IgD-negative memory B cell (primary cell): ENCODE measurements around the gene RPL3. TPM values are rescaled to one million over a fixed set of nuclear protein-coding genes. Genes with fewer than 3 reads are reported as not detected.

Experiments used
- H3K27ac Mint-ChIP-seq, 3 donors: one replicate each; pipeline ENCODE4 v1.8.0; 2020 to 2022; ENCODE audit warnings: mild to moderate bottlenecking in 3 of 3, mixed read lengths in 3 of 3, moderate library complexity in 1 of 3
- H3K27me3 Mint-ChIP-seq: one replicate; pipeline ENCODE4 v1.8.0; 2021; ENCODE audit warnings: mixed read lengths
- H3K36me3 Mint-ChIP-seq: one replicate; pipeline ENCODE4 v1.8.0; 2020; ENCODE audit warnings: mild to moderate bottlenecking, mixed read lengths
- H3K4me1 Mint-ChIP-seq, 3 donors: one replicate each; pipeline ENCODE4 v1.8.0; 2020 to 2022; ENCODE audit warnings: mixed read lengths in 3 of 3, mild to moderate bottlenecking in 1 of 3
- H3K4me3 Mint-ChIP-seq, 4 donors: one replicate each; pipeline ENCODE4 v1.8.0; 2020 to 2022; ENCODE audit warnings: mild to moderate bottlenecking in 4 of 4, mixed read lengths in 4 of 4, moderate library complexity in 3 of 4
- H3K9me3 Mint-ChIP-seq, 3 donors: one replicate each; pipeline ENCODE4 v1.8.0; 2020 to 2021; ENCODE audit warnings: mixed read lengths in 3 of 3, mild to moderate bottlenecking in 1 of 3
- polyA plus RNA-seq: library from polyadenylated mRNA; unstranded; fragments of 300-500 nt; fragmentation: Illumina TruSeq; gene quantifications from one replicate; pipeline ENCODE4 v1.2.3, GENCODE V29; 2021

The RPL3 gene
- polyA plus RNA-seq, 1 donor from 2014 or later: 4,030 TPM

DNA sequence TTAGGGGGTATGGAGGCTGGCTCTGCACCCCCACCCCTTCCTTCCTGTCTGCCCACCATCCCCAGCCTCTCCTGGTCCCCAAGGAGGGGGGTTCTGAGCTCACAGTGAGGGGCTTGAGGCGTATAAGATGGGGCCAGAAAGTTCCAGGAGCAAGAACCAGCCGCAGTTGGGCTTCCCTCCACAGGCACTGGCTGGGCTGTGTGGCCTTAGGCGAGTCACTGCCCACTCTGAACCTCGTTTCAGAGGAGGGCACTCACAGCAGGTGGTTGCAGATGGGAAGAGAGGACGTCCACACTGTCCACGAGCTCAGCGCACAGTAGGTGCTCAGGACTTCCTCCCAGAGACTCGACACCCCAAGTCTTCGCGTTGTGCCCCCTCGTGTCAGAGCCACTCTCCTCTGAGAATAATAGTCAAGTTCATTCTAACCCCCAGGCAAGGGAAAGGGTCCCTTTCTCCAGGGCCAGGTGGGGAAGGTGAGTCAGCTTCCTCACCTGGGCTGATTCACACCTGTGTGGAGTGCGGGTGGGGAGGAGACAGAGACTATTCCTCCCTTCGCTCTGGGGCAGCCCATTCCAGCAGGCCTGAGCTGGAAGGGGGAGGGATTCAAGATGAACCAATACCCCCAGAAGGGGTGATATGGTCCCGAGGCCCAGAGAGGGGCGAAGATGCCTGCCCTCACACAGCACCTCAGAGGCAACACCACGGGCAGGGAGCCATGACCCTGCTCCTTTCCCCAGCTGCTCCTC, 29.3 kb downstream of the RPL3 start:
- H3K9me3 Mint-ChIP-seq: no peaks in the 10 kb centered on the region
- no peak overlapping the region for H3K27ac Mint-ChIP-seq
- no peak overlapping the region for H3K4me3 Mint-ChIP-seq
- peaks cover 1% of the 10 kb centered on the region for H3K36me3 Mint-ChIP-seq
- peaks cover 12% of the 10 kb centered on the region in 3 donors for H3K4me1 Mint-ChIP-seq
- peaks cover 3% of the 10 kb centered on the region for H3K27me3 Mint-ChIP-seq

DNA sequence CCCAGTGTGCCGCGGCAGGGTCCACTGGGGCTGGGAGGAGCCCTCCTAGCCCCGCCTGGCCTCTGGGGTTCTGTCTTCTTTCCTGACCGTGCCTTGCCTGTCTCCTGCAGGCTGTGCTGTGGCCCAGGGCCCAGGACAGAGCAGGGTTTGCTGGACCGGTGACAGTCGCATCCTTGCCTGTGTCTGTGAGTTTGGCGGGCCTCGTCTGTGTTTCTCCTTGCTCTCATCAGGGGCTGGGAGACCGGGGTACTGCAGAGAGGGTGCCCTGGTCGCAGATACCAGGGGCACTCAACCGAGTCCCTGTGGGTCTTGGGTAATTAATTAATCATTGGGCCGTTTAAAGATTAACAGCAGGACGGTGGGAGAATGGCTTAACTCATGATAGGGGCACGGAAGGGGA, 29.9 kb downstream of the RPL3 start:
- Mint-ChIP-seq H3K4me1 (peaks cover 12% of the 10 kb centered on the region in 3 donors), H3K4me3 (no peak overlapping the region), H3K27ac (no peak overlapping the region), H3K36me3 (peaks cover 1% of the 10 kb centered on the region), H3K9me3 (no peaks in the 10 kb centered on the region), H3K27me3 (peaks cover 3% of the 10 kb centered on the region)

DNA sequence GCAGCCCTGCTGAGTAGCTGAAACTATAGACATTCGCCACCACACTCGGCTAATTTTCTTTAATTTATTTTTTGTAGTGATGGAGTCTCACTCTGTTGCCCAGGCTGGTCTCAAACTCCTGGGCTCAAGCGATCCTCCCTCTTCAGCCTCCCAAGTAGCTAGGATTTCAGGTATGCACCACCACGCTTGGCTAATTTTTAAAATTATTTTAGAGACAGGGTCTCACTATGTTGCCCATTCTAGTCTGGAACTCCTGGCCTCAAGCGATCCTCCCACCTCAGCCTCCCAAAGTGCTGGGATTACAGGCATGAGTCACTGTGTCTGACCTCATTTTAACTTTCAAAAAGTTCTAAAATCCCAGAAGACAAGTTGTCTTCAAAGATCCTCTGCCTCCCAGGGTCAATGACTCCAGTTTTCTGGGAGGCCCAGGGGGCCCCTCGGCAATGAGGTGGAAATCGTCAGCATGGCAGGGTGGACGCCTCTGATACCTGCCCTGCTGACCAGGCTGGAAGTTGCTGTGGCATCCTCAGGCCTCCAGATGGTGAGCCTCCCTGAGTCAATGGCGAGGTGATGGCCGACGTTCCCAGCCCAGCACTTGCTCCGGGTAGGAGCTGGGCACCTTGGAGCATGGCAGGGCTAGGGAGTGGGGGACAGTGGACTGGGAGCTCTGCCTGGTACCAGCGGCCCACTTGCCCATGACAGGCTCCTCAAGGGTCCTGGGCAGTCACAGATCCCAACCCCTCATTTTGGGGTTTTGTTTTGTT, 31.1 kb downstream of the RPL3 start:
- Mint-ChIP-seq H3K4me3 (no peak overlapping the region), H3K36me3 (peaks cover 1% of the 10 kb centered on the region), H3K9me3 (no peaks in the 10 kb centered on the region), H3K4me1 (peaks cover 12% of the 10 kb centered on the region in 3 donors), H3K27me3 (peaks cover 3% of the 10 kb centered on the region), H3K27ac (no peak overlapping the region)

DNA sequence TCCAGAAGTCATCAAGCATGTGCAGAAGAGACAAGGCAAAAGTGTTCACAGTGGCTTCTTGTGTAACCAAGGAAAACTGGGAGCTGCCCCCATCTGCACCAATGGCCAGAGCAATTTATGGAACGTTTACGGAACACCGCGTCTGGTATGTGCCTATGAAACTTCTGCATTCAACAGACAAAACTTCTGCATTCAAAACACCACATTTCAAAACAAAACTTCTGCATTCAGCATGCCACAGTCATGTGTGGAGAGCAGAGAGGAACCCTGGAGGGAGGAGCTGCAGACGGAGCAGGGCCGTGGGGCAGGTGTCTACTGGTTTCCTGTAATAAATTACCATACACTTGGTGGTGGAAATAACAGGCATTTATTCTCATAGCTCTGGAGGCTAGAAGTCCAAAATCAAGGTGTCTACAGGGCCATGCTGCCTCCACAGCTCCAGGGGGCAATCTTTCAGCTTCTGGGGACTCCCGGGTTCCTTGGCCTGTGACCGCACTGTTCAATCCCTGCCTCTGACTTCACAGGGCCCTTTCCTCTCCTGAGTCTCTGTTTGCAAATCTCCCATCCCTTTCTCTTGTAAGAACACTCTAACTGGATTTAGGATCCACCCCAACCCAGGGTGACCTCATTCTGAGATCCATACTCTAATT, 32.2 kb downstream of the RPL3 start:
- H3K4me3 Mint-ChIP-seq: peak overlapping the region; percentile 10 to 68 (median 32)
- peaks cover 1% of the 10 kb centered on the region for H3K36me3 Mint-ChIP-seq
- H3K4me1 Mint-ChIP-seq: peaks cover 12% of the 10 kb centered on the region in 3 donors
- H3K27ac Mint-ChIP-seq: peak overlapping the region; percentile 1 to 76 (median 63)
- H3K9me3 Mint-ChIP-seq: no peaks in the 10 kb centered on the region
- H3K27me3 Mint-ChIP-seq: peaks cover 7% of the 10 kb centered on the region

DNA sequence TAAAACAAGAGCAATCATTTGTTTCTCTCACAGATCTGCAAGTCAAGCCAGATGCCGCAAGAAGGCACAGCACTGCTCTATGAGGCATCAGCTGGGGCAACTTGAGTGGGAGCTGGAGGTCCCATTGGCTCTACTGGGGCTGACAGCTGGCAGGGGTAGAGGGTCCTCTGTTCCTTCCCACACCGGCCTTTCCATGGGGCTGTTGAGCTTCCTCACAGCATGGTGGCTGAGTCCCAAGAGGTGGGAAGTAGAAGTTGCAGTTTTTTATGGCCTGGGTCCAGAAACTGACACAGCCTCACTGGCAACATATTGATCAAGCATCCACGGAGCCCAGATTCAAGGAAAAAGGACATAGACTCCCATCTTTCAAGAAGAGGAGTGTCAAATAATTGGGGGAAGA, 34.4 kb downstream of the RPL3 start:
- Mint-ChIP-seq H3K4me3 (no peak overlapping the region), H3K9me3 (no peaks in the 10 kb centered on the region), H3K27me3 (peaks cover 9% of the 10 kb centered on the region), H3K4me1 (peaks cover 12% of the 10 kb centered on the region in 3 donors), H3K36me3 (peaks cover 1% of the 10 kb centered on the region), H3K27ac (no peak overlapping the region)

DNA sequence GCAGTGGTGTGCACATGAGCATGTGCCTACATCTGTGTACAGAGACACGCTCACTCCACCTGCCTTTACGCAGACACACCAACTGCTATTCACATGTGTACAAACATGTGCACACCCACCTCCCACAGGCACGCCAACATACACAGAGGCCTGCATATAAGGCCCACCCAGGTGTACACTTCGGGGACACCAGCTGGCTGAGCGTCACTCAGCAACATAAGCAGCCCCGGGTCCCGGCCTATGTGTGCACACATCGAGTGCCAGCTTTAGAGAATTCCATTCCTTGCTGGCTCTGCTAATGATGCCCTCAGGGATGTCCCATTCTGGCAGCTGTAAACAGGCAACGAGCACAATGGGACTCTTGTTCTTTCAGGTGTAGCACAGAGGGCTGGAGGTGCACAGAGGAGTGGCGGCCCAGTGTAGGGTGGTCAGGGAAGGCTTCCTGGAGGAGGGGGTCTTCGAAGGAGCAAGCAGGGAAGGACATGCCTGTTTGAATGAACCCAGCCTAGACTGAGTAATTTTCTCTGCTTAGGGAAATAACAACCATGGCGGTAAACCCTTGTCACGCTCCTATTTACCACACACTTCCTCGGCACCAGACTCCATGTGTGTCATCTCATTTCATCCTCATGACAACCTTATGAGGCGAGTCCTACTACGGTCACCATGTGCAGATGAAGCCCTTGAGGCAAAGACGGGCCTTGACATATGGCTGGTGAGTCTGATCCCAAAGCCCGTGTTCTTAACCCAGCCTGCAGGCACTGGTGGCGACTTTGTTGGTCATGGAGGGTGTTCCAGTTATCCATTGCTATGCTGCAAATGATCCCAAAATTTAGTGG, 35.1 kb downstream of the RPL3 start:
- Mint-ChIP-seq H3K27me3 (peaks cover 13% of the 10 kb centered on the region), H3K4me1 (peaks cover 12% of the 10 kb centered on the region in 3 donors), H3K27ac (no peak overlapping the region), H3K36me3 (peaks cover 1% of the 10 kb centered on the region), H3K4me3 (no peak overlapping the region), H3K9me3 (no peaks in the 10 kb centered on the region)

DNA sequence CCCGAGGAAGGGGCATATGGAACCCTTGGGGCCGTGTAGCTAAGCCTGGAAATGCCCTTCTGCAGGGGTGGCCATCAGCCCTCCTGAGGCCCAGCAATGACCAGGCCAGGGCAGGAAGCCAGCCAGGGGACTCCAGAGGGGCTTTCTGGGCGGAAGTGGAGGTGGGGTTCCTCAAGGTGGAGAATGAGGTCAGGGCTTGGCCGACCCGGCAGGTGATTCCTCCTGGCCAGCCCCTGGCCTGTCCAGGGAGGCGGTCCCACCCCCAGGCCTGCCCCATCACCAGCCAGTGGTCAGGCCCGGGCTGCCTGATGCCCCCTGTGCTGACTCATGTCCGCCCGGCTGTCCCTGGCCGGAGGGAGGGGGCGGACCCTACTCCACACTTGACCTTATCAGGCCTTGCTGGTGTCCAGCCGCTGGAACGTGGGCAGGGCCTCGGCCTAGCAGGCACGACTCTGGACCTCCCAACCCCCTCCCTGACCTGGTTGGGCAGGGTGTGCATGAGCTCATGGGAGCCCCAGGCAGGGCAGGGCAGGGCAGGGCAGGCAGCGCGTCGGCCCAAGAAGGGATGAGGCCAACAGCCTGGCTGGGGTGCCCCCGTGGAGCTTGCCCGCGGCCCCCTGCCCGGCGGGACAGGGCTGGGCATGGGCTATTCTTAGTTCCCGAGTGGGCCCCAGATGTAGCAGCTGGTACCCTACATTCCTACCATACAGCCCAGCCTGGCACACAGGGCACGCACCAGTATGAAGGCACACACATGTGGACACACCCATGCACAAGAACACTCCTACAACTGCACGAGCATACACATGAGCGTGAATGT, 35.9 kb downstream of the RPL3 start:
- no peaks in the 10 kb centered on the region for H3K9me3 Mint-ChIP-seq
- peaks cover 1% of the 10 kb centered on the region for H3K36me3 Mint-ChIP-seq
- H3K27ac Mint-ChIP-seq: peak overlapping the region in 1 of 3 donors; percentile 71
- peaks cover 12% of the 10 kb centered on the region in 3 donors for H3K4me1 Mint-ChIP-seq
- H3K4me3 Mint-ChIP-seq: no peak overlapping the region
- H3K27me3 Mint-ChIP-seq: peaks cover 13% of the 10 kb centered on the region

DNA sequence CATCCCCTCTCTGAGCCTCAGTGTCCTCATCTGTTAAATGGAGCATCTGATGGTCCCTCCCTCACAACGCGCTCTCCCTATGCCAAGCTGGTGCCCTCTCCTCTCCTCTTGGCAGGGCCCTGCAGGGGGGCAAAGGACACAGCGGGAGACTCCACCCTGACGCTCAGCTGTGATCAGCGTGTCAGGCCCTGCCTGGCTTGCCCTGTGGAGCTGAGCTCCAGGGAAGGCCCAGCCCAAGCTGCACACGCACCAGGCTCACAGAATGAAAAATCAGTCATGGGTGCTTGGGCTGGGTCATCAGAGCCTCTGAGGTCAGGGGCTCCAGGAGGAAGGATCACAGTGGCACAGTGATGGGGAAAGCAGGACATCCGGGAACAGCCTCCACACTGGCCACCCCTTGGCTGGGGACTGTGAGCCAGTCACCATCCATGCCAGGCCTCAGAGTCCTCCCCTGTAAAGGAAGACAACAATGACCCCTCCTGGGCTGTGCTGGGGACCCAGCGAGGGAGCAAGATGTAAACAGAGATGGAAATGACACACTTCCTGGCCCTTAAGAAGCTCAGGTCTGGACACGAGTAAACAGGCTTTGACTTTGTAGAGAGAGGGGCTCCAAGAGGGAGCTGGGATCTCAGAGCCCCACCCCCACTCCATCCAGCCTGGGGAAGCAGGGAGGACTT, 36.6 kb downstream of the RPL3 start:
- Mint-ChIP-seq H3K36me3 (peaks cover 1% of the 10 kb centered on the region), H3K27ac (peak overlapping the region in 1 of 3 donors; percentile 71), H3K4me1 (peaks cover 11 to 12% (median 12%) of the 10 kb centered on the region in 3 donors), H3K9me3 (no peaks in the 10 kb centered on the region), H3K27me3 (peaks cover 13% of the 10 kb centered on the region), H3K4me3 (no peak overlapping the region)

DNA sequence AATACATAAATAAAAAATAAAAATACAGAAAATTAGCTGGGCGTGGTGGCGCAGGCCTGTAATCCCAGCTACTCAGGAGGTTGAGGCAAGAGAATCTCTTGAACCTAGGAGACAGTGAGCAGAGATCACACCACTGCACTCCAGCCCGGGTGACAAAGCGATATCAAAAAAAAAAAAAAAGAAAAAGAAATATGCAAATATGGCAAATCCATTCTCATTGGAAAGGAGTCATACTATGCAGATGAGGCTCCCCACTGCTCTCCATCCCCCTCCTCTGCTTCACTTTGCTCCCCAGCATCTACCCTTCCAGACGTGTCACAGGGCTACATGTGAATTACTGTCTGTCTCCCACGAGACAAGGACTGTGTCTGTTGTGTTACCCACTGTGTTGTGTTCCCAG, 38.3 kb downstream of the RPL3 start:
- H3K4me1 Mint-ChIP-seq: peaks cover 0 to 6% (median 6%) of the 10 kb centered on the region in 3 donors
- no peak overlapping the region for H3K4me3 Mint-ChIP-seq
- H3K36me3 Mint-ChIP-seq: no peaks in the 10 kb centered on the region
- peaks cover 18% of the 10 kb centered on the region for H3K27me3 Mint-ChIP-seq
- H3K27ac Mint-ChIP-seq: peak overlapping the region in 1 of 3 donors; percentile 48
- H3K9me3 Mint-ChIP-seq: peaks cover 2 to 6% (median 2%) of the 10 kb centered on the region in 3 donors

DNA sequence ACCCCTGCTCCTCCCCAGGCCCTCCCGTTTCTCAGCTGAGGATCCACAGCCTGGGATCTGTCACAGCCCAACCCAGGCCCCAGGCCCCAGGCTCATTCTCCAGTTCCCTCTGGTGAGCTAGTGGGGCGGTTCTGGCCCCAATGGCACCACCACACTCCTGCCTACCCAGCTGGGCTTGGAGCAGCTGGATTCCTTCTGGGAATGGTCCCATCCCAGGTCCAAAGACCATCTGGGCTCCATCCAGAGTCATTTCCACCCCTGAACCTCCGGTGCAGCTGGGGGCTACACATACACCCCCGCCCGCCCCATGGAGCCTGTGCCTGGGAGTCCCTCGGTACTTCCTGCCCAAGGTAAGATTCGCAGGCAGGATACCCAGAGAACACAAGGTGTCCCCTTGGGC, 39.2 kb downstream of the RPL3 start:
- H3K9me3 Mint-ChIP-seq: peaks cover 2 to 6% (median 2%) of the 10 kb centered on the region in 3 donors
- peaks cover 0 to 6% (median 6%) of the 10 kb centered on the region in 3 donors for H3K4me1 Mint-ChIP-seq
- no peak overlapping the region for H3K27ac Mint-ChIP-seq
- peaks cover 14% of the 10 kb centered on the region for H3K27me3 Mint-ChIP-seq
- no peaks in the 10 kb centered on the region for H3K36me3 Mint-ChIP-seq
- no peak overlapping the region for H3K4me3 Mint-ChIP-seq

DNA sequence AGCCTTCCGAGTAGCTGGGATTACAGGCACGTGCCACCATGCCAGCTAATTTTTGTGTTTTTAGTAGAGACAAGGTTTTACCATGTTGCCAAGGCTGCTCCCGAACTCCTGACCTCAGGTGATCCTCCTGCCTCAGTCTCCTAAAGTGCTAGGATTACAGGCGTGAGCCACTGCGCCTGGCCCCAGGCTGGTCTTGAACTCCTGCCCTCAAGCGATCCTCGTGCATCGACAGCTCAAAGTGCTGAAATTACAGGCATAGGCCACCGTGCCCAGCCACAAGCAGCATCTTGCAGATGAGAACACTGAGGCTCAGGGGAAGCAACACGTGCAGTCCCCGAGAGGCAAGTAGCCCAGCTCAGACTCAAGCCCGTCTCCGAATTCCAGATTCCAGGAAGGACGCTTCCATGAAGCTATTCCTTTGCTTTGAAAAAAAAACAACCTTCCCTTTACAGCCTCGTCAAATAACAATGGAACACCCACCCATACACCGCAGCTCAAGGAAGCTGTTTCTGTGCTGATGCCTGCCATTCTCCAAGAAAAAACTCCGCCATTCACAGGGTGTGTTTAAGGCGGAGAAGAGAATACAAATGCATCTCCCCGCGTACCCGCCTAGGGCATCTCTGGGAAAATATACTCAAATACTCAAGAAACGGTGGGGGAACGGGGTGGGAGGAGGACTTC, 40.1 kb downstream of the RPL3 start:
- H3K9me3 Mint-ChIP-seq: peaks cover 2 to 6% (median 2%) of the 10 kb centered on the region in 3 donors
- no peaks in the 10 kb centered on the region for H3K36me3 Mint-ChIP-seq
- H3K27ac Mint-ChIP-seq: no peak overlapping the region
- H3K27me3 Mint-ChIP-seq: peaks cover 16% of the 10 kb centered on the region
- peaks cover 0 to 6% (median 6%) of the 10 kb centered on the region in 3 donors for H3K4me1 Mint-ChIP-seq
- peak overlapping the region in 1 of 4 donors; percentile 63 for H3K4me3 Mint-ChIP-seq

DNA sequence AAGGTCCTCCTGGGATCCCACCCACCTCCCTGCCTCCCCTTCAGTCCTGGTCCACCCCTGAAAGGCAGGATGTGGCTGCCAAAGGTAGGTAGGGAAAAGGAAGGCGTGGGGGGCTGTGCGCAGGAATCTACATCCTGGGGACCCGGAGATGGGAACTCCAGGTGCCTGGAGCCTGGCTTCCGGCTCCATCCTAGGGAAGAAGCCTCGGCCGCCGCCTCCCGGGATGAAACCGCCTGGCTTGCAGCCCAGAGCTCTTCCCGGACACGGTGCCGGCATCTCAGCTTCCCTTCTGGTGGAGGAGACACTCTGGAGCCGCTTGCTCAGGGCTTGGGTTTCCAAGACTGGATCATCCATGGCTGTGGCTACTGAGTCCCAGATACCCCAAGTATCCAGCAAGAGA, 41.4 kb downstream of the RPL3 start:
- H3K27me3 Mint-ChIP-seq: peaks cover 16% of the 10 kb centered on the region
- H3K4me1 Mint-ChIP-seq: peaks cover 0 to 6% (median 6%) of the 10 kb centered on the region in 3 donors
- H3K4me3 Mint-ChIP-seq: no peak overlapping the region
- no peak overlapping the region for H3K27ac Mint-ChIP-seq
- peaks cover 2 to 6% (median 2%) of the 10 kb centered on the region in 3 donors for H3K9me3 Mint-ChIP-seq
- H3K36me3 Mint-ChIP-seq: no peaks in the 10 kb centered on the region

DNA sequence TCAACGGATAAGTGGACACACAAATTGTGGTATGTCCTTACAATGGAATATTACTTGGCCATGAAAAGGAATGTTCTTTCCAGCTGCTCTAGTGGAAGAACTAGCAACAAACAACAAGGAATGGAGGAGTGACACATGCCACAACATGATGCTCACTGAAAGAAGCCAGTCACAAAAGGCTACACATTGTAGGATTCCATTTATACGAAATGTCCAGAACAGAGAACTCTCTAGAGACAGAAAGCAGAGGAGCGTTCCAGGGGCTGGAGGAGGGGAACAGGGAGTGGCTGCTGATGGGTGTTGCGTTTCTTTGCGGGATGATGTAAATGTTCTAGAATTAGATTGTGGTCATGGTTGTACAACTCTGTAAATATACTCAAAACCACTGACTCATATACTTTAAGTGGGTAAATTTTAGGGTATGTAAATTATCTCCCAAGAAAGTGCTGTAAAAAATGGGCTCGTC, 42.2 kb downstream of the RPL3 start:
- Mint-ChIP-seq H3K36me3 (no peaks in the 10 kb centered on the region), H3K4me1 (peaks cover 0 to 6% (median 6%) of the 10 kb centered on the region in 3 donors), H3K27me3 (peaks cover 12% of the 10 kb centered on the region)

More for the DNA sequence above, 42.2 kb downstream of the RPL3 start:
- Mint-ChIP-seq H3K4me3 (no peak overlapping the region), H3K9me3 (peaks cover 2 to 6% (median 2%) of the 10 kb centered on the region in 3 donors), H3K27ac (no peak overlapping the region)
